ENCODE data around the gene TMEM190.

Gene TMEM190

GRCh38 chr19:55352549-55353145, 24.0 kb upstream of the TMEM190 start:
- DNase-seq = no peak

GRCh38 chr19:55353356-55353802, 23.2 kb upstream of the TMEM190 start:
- no peak for DNase-seq

GRCh38 chr19:55353803-55354697, 22.6 kb upstream of the TMEM190 start:
- DNase-seq = peak; percentile 82

DNA sequence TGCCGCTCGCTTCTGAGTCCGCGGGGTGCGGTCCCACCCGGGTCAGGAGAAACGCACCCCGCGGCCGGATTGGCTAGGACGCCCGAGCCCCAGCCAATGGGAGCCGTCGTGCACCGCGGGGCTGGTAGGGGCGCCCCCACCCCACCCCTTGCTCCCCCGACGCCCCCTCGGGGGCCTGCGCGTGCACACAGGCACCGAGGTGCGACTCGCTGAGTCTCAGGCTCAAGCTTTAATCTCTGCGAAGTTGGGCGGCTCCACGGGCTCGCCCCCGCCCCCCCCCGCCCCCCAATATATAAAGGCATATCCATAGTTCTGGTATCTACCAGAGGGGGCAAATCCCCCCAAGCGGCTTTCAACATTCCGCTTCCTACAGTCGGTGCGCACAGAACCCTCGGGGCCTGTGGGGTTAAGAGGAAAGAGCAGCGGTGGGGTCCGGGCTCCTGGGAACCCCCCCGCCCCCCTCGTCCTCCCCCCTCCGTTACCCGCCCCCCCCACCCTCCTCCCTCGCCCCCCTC, 21.9 kb upstream of the TMEM190 start, which contains the start of gene COX6B2:
Gene COX6B2 (minus strand): TSS at position 22 of the 515 bp plus-strand sequence. CDS start 198 bp downstream, outside the sequence.
- DNase-seq = no peak

GRCh38 chr19:55355213-55355821, 21.3 kb upstream of the TMEM190 start:
- DNase-seq = no peak

DNA sequence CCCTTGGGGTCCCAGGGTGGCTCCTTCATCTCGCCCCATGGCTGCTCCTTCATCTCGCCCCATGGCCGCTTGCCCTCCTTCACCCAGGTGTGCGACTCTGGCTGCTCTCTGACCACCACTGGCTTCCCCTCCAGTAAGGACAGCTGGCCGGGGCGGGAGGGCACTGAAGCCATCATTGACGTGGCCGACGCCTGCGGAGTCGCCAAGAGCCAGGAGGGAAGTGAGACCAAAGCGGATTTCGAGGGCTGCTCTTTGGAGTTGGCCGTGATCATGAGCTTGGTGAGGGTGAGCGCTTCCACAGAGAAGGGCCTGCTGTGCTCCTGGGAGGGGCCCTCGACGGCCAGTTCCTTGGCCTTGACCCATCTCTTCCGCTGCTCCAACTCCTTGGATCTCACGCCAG, 18.1 kb upstream of the TMEM190 start:
- no peak for DNase-seq

GRCh38 chr19:55358943-55359908, 17.4 kb upstream of the TMEM190 start:
- DNase-seq = no peak

- no peak for DNase-seq
Observed at GRCh38 chr19:55360902-55361301, 15.7 kb upstream of the TMEM190 start.

DNA sequence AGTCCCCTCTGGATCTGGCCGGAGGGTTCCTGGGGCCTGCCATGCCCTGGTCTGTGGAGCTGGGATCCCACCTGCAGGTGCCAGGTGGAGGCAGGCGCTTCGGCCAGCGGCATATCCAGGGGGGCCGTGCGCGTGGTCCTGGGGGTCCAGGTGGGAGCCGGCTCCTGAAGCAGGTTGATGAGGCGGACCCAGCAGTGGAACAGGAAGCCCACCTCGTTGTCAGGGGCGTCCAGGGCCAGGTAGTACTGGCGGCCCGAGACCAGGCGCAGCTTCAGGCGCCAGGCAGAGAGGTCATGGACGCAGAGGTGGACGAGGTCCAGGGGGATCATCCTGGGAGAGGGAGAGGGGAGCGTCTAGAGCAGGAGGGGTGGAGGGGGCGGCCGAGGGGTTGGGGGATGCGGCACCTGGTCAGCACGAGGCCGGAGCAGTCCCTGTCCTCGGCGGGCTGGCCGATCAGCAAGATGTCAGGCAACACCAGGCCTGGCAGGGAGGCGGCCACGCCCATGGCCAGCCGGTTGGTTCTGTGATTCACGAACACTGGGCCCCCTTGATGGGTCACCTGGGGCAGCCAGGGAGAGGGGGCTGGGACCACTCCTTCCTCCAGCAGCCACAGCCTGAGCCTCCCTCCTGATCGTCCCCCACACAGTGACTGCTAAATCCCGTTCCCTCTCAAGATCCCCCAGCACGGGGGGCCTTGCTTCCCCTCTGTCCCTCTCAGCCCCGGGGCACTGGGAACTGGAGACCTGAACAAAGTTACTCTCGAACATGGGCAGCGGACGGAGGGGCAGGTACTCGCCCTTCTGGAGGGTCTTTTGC, 14.2 kb upstream of the TMEM190 start:
- no peak for DNase-seq

DNA sequence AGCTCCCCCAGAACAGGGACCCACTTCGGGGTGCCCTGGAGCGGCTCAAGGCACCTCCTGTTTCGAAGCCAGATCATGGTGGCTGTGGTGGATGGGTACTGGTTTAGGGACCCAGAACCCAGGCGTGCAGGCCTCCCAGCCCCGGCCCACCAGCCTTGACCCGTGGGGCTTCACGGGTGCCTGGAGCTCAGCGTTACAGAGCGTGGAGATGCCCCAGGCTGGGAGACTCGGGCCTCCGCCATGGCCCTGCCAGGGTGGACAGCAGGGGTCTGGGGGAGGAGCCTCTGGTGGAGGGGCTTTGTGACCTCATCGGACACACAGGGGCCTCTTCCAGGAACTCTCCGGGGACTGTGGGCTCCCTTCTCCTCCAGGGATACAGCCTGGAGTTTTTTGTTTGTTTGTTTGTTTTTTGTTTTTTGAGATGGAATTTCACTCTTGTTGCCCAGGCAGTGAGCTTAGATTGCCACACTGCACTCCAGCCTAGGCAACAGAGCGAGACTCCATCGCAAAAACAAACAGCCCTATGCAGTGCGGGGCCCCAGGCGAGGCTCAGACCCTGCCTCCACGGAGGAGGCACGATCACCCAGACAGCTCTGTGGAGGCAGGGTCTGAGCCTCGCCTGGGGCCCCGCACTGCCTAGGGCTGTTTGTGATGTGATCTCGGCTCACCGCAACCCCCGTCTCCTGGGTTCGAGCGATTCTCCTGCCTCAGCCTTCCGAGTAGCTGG, 13.5 kb upstream of the TMEM190 start, which contains the start of gene GARIN5B:
Gene GARIN5B (minus strand): TSS at position 271 of the 727 bp plus-strand sequence. CDS start 194 bp downstream, at position 77.
- DNase-seq = no peak

DNA sequence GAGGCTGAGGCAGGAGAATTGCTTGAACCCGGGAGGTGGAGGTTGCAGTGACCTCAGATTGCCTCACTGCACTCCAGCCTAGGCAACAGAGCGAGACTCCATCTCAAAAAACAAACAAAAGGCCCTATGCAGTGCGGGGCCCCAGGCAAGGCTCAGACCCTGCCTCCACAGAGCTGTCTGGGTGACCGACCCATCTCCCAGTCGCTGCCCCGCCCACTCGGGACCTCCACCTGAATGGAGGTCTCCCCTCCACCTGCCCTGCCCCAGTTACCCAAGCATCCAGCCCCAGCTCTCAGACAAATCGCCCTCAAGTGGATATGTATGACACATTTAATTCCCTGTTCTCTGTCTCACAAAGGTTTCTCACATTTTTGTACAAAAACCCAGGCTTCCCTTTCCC, 11.4 kb upstream of the TMEM190 start:
- no peak for DNase-seq

GRCh38 chr19:55365964-55366363, 10.7 kb upstream of the TMEM190 start:
- DNase-seq = no peak

DNA sequence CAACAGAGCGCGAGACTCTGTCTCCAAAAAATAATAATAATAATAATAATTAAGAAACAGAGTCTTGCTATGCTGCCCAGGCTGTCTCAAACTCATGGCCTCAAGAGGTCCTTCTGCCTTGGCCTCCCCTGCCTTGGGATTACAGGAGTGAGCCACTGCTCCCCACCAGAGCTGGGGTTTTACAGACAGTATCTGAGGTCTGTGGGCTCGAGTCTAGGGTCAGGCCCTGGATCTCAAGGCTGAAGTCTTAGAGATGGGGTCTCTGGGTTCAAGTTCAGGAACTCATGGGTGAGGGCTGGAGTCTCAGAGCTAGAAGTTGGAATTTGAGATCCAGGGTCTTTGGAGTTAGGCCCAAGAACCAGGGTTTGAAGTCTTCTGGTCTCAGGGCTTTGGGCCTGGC, 9.8 kb upstream of the TMEM190 start:
- DNase-seq = no peak

- no peak for DNase-seq
Observed at GRCh38 chr19:55368106-55368505, 8.5 kb upstream of the TMEM190 start.

GRCh38 chr19:55368701-55369563, 7.7 kb upstream of the TMEM190 start:
- peak; percentile 68 for DNase-seq

- DNase-seq = peak; percentile 71
Observed at GRCh38 chr19:55369653-55370304, 6.8 kb upstream of the TMEM190 start.

GRCh38 chr19:55370305-55370988, 6.2 kb upstream of the TMEM190 start, which contains the start of gene IL11:
IL11 (minus strand) TSS chr19:55370463; CDS start chr19:55370310, 153 bp downstream.
- no peak for DNase-seq
